Activated naive CD8-positive, alpha-beta T cell (primary cell): ENCODE results near the gene RBM4B.

Experiments used
- H3K27ac Mint-ChIP-seq: one replicate; pipeline ENCODE4 v1.8.0; 2021; ENCODE audit warnings: mixed read lengths
- H3K27me3 Mint-ChIP-seq: one replicate; pipeline ENCODE4 v1.8.0; 2021; ENCODE audit warnings: mixed read lengths
- H3K36me3 Mint-ChIP-seq: one replicate; pipeline ENCODE4 v1.8.0; 2021; ENCODE audit warnings: mixed read lengths
- H3K4me1 Mint-ChIP-seq: one replicate; pipeline ENCODE4 v1.8.0; 2021; ENCODE audit warnings: low read depth, mixed read lengths
- H3K4me3 Mint-ChIP-seq: one replicate; pipeline ENCODE4 v1.8.0; 2021; ENCODE audit warnings: mild to moderate bottlenecking, mixed read lengths
- H3K9me3 Mint-ChIP-seq: one replicate; pipeline ENCODE4 v1.8.0; 2021; ENCODE audit warnings: low read depth, mixed read lengths

The RBM4B gene

GRCh38 chr11:66626382-66626781, 51.3 kb downstream of the RBM4B start:
- Mint-ChIP-seq H3K36me3 (peaks cover 2% of the 10 kb centered on the region), H3K9me3 (no peaks in the 10 kb centered on the region), H3K27ac (no peak overlapping the region), H3K27me3 (no peaks in the 10 kb centered on the region), H3K4me1 (peaks cover 66% of the 10 kb centered on the region), H3K4me3 (no peak overlapping the region)

GRCh38 chr11:66625752-66626149, 51.9 kb downstream of the RBM4B start:
- peaks cover 70% of the 10 kb centered on the region for H3K4me1 Mint-ChIP-seq
- H3K36me3 Mint-ChIP-seq, result peaks cover 2% of the 10 kb centered on the region
- H3K27me3 Mint-ChIP-seq, result no peaks in the 10 kb centered on the region
- H3K4me3 Mint-ChIP-seq, result no peak overlapping the region
- no peak overlapping the region for H3K27ac Mint-ChIP-seq
- H3K9me3 Mint-ChIP-seq, result no peaks in the 10 kb centered on the region

- peaks cover 73% of the 10 kb centered on the region for H3K4me1 Mint-ChIP-seq
- H3K36me3 Mint-ChIP-seq, result peaks cover 2% of the 10 kb centered on the region
- H3K9me3 Mint-ChIP-seq, result no peaks in the 10 kb centered on the region
- H3K27me3 Mint-ChIP-seq, result no peaks in the 10 kb centered on the region
- H3K4me3 Mint-ChIP-seq, result no peak overlapping the region
- H3K27ac Mint-ChIP-seq, result no peak overlapping the region
Observed at GRCh38 chr11:66625041-66625751, 52.5 kb downstream of the RBM4B start.

GRCh38 chr11:66624450-66624849, 53.2 kb downstream of the RBM4B start:
- H3K27me3 Mint-ChIP-seq, result no peaks in the 10 kb centered on the region
- H3K36me3 Mint-ChIP-seq, result peaks cover 5% of the 10 kb centered on the region
- H3K4me3 Mint-ChIP-seq, result no peak overlapping the region
- no peaks in the 10 kb centered on the region for H3K9me3 Mint-ChIP-seq
- H3K27ac Mint-ChIP-seq, result no peak overlapping the region
- peaks cover 72% of the 10 kb centered on the region for H3K4me1 Mint-ChIP-seq

GRCh38 chr11:66619080-66619554, 58.6 kb downstream of the RBM4B start:
- peaks cover 18% of the 10 kb centered on the region for H3K36me3 Mint-ChIP-seq
- no peaks in the 10 kb centered on the region for H3K9me3 Mint-ChIP-seq
- no peaks in the 10 kb centered on the region for H3K27me3 Mint-ChIP-seq
- peak overlapping the region; percentile 97 for H3K4me3 Mint-ChIP-seq
- H3K27ac Mint-ChIP-seq, result peak overlapping the region; percentile 98
- peaks cover 58% of the 10 kb centered on the region for H3K4me1 Mint-ChIP-seq

- H3K36me3 Mint-ChIP-seq, result peaks cover 18% of the 10 kb centered on the region
- H3K27me3 Mint-ChIP-seq, result no peaks in the 10 kb centered on the region
- no peaks in the 10 kb centered on the region for H3K9me3 Mint-ChIP-seq
- peak overlapping the region; percentile 97 for H3K4me3 Mint-ChIP-seq
- peak overlapping the region; percentile 98 for H3K27ac Mint-ChIP-seq
- peaks cover 40% of the 10 kb centered on the region for H3K4me1 Mint-ChIP-seq
Observed at GRCh38 chr11:66617155-66617834, 60.4 kb downstream of the RBM4B start.

GRCh38 chr11:66616379-66617154, 61.1 kb downstream of the RBM4B start, which contains the start of gene RBM14:
Gene RBM14, plus strand, starts transcription at chr11:66616630. Its CDS starts 91 bp downstream, at chr11:66616721.
- Mint-ChIP-seq H3K4me3 (peak within 1 kb of the TSS; percentile 97), H3K36me3 (peaks cover 18% of the 10 kb centered on the region), H3K9me3 (no peaks in the 10 kb centered on the region), H3K27me3 (no peaks in the 10 kb centered on the region), H3K4me1 (peaks cover 33% of the 10 kb centered on the region), H3K27ac (peak within 1 kb of the TSS; percentile 98)
